Liver (tissue), 9 donors: ENCODE data around the gene TWSG1. TPM values are rescaled to one million over a fixed set of nuclear protein-coding genes. Genes with fewer than 3 reads are reported as not detected.
"Not testable (repeated sequence)": the region's sequence is repeated elsewhere in the genome, so short reads cannot be mapped to it uniquely, and the experiment has no call there.

Experiments used
- DNase-seq: peaks from one replicate; pipeline ENCODE4 v3.0.0-alpha.2; 2017; ENCODE audit warnings: low spot score
- H3K27ac ChIP-seq, 2 donors: one replicate each; pipeline ENCODE4 v1.7.0; 2013; ENCODE audit warnings: inconsistent platforms in 2 of 2, low read length in 2 of 2, control low read depth in 1 of 2, low read depth in 1 of 2, mild to moderate bottlenecking in 1 of 2
- H3K27me3 ChIP-seq, 4 donors: one replicate each; pipeline versions ENCODE4 v1.6.1 to v1.7.0; 2013; ENCODE audit warnings: low read length in 3 of 4, inconsistent platforms in 1 of 4, mild to moderate bottlenecking in 1 of 4, moderate library complexity in 1 of 4; ENCODE audit not compliant: control insufficient read depth in 4 of 4, insufficient read depth in 4 of 4
- H3K36me3 ChIP-seq, 4 donors: one replicate each; pipeline versions ENCODE4 v1.6.1 to v1.7.0; 2013; ENCODE audit warnings: low read length in 3 of 4, mild to moderate bottlenecking in 3 of 4, low read depth in 1 of 4, moderate library complexity in 1 of 4; ENCODE audit not compliant: control insufficient read depth in 4 of 4, insufficient read depth in 3 of 4
- H3K4me1 ChIP-seq, 4 donors: one replicate each; pipeline versions ENCODE4 v1.6.1 to v1.7.0; 2013; ENCODE audit warnings: low read length in 3 of 4, mild to moderate bottlenecking in 3 of 4, moderate library complexity in 1 of 4; ENCODE audit not compliant: control insufficient read depth in 4 of 4, insufficient read depth in 4 of 4
- H3K4me3 ChIP-seq, 3 donors: one replicate each; pipeline versions ENCODE4 v1.6.1 to v1.7.0; 2013; ENCODE audit warnings: low read length in 3 of 3, control low read depth in 1 of 3, low read depth in 1 of 3, mild to moderate bottlenecking in 1 of 3
- H3K9ac ChIP-seq, 2 donors: one replicate each; pipeline ENCODE4 v1.7.0; 2013; ENCODE audit warnings: low read length in 2 of 2, mild to moderate bottlenecking in 2 of 2, moderate library complexity in 2 of 2, control low read depth in 1 of 2, low read depth in 1 of 2
- H3K9me3 ChIP-seq, 4 donors: one replicate each; pipeline versions ENCODE4 v1.6.1 to v1.7.0; 2013; ENCODE audit warnings: low read length in 3 of 4; ENCODE audit not compliant: control insufficient read depth in 4 of 4
- EGR1 ChIP-seq, 2 donors: IDR thresholded peaks; 2 replicates each; pipeline ENCODE4 v1.6.1; 2016 to 2018; ENCODE audit warnings: antibody characterized with exemption in 2 of 2, low read depth in 2 of 2
- FOXA2 ChIP-seq: IDR thresholded peaks from 2 replicates; pipeline ENCODE4 v1.6.1; 2016; ENCODE audit warnings: antibody characterized with exemption
- GABPA ChIP-seq, 2 donors: IDR thresholded peaks in 1 of 2; conservative IDR thresholded peaks in 1 of 2; 2 replicates each; pipeline ENCODE4 v1.6.1; 2016; ENCODE audit warnings: antibody characterized with exemption in 2 of 2, mild to moderate bottlenecking in 1 of 2, moderate library complexity in 1 of 2
- NR2F2 ChIP-seq: IDR thresholded peaks from 2 replicates; pipeline ENCODE4 v1.6.1; 2016; ENCODE audit warnings: antibody characterized with exemption
- RAD21 ChIP-seq, 2 donors: IDR thresholded peaks; 2 replicates each; pipeline ENCODE4 v1.6.1; 2016; ENCODE audit warnings: antibody characterized with exemption in 2 of 2, mild to moderate bottlenecking in 2 of 2
- TAF1 ChIP-seq: conservative IDR thresholded peaks from 2 replicates; pipeline ENCODE4 v1.6.1; 2016; ENCODE audit warnings: antibody characterized with exemption, mild to moderate bottlenecking
- WGBS: extraction: QIAGEN DNeasy Blood & Tissue Kit; methylation state at CpG from one replicate; pipeline ENCODE4 v1.1.7; 2013; 5-methylcytosine and 5-hydroxymethylcytosine counted together
- polyA plus RNA-seq, 2 donors: library from polyadenylated mRNA; stranded (reverse) in 1 of 2; unstranded in 1 of 2; fragments of 200-250 nt in 1 of 2; fragments of >200 nt in 1 of 2; fragmentation: Nextera tagmentation in 1 of 2; extraction: Ambion mirVana in 1 of 2; gene quantifications; one replicate each; pipeline versions ENCODE4 v1.2.1 to v1.2.3, GENCODE V29; 2013 to 2015
- total RNA-seq, 2 donors: library from RNA; depleted of rRNA; stranded (reverse); fragments of >200 nt; gene quantifications; one replicate each; pipeline ENCODE4 v1.2.3, GENCODE V29; 2014
- TF ChIP-seq, protein P1 (sequence below): IDR thresholded peaks from 2 replicates; pipeline ENCODE4 v1.6.1; 2016; ENCODE audit warnings: antibody characterized with exemption, mild to moderate bottlenecking
- TF ChIP-seq, protein P2 (sequence below): fragments of 150-350 bp; IDR thresholded peaks from 2 replicates; pipeline ENCODE4 v1.5.1; 2017; ENCODE audit warnings: improper control_type of control experiment, low read depth, low read length; ENCODE audit not compliant: missing input control
- donor health status: healthy.
- donor health status: healthy.
- donor health status: healthy.
- donor health status: healthy.
- donor health status: healthy.

Gene TWSG1
- total and polyA plus RNA-seq, 4 donors, result 3.9 to 11.1 (median 5.4) TPM

- 93% methylated on average over 6 of the region's 6 CpGs for WGBS
- H3K27ac ChIP-seq, result no peak overlapping the region
- no peak for DNase-seq
Measured at GRCh38 chr18:9422816-9423519, 88.4 kb downstream of the TWSG1 start.

GRCh38 chr18:9423648-9424047 lies 89.1 kb downstream of the TWSG1 start:
- not testable (repeated sequence) for H3K27ac ChIP-seq, H3K4me1 ChIP-seq, H3K27me3 ChIP-seq, H3K4me3 ChIP-seq, H3K36me3 ChIP-seq, H3K9me3 ChIP-seq, H3K9ac ChIP-seq
- 97% methylated on average over 1 of the region's 1 CpG for WGBS
- DNase-seq, result peak; percentile 2

More at GRCh38 chr18:9422816-9423519, 88.4 kb downstream of the TWSG1 start:
- H3K27me3 ChIP-seq, result no peaks in the 10 kb centered on the region
- H3K4me3 ChIP-seq, result no peak overlapping the region
- no peaks in the 10 kb centered on the region for H3K4me1 ChIP-seq
- TF ChIP-seq, protein P1, sequence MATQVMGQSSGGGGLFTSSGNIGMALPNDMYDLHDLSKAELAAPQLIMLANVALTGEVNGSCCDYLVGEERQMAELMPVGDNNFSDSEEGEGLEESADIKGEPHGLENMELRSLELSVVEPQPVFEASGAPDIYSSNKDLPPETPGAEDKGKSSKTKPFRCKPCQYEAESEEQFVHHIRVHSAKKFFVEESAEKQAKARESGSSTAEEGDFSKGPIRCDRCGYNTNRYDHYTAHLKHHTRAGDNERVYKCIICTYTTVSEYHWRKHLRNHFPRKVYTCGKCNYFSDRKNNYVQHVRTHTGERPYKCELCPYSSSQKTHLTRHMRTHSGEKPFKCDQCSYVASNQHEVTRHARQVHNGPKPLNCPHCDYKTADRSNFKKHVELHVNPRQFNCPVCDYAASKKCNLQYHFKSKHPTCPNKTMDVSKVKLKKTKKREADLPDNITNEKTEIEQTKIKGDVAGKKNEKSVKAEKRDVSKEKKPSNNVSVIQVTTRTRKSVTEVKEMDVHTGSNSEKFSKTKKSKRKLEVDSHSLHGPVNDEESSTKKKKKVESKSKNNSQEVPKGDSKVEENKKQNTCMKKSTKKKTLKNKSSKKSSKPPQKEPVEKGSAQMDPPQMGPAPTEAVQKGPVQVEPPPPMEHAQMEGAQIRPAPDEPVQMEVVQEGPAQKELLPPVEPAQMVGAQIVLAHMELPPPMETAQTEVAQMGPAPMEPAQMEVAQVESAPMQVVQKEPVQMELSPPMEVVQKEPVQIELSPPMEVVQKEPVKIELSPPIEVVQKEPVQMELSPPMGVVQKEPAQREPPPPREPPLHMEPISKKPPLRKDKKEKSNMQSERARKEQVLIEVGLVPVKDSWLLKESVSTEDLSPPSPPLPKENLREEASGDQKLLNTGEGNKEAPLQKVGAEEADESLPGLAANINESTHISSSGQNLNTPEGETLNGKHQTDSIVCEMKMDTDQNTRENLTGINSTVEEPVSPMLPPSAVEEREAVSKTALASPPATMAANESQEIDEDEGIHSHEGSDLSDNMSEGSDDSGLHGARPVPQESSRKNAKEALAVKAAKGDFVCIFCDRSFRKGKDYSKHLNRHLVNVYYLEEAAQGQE, result no peak
- TF ChIP-seq RAD21 (IDR thresholded peaks at IDR 0.05) (no peak), GABPA (IDR thresholded peaks at IDR 0.05 in 1 of 2, conservative IDR thresholded peaks at IDR 0.05 in 1 of 2) (no peak), NR2F2 (no peak), EGR1 (IDR thresholded peaks at IDR 0.05; ENCODE audit: low read depth in 2 of 2) (no peak), FOXA2 (no peak), TAF1 (no peak)
- TF ChIP-seq, protein P2, sequence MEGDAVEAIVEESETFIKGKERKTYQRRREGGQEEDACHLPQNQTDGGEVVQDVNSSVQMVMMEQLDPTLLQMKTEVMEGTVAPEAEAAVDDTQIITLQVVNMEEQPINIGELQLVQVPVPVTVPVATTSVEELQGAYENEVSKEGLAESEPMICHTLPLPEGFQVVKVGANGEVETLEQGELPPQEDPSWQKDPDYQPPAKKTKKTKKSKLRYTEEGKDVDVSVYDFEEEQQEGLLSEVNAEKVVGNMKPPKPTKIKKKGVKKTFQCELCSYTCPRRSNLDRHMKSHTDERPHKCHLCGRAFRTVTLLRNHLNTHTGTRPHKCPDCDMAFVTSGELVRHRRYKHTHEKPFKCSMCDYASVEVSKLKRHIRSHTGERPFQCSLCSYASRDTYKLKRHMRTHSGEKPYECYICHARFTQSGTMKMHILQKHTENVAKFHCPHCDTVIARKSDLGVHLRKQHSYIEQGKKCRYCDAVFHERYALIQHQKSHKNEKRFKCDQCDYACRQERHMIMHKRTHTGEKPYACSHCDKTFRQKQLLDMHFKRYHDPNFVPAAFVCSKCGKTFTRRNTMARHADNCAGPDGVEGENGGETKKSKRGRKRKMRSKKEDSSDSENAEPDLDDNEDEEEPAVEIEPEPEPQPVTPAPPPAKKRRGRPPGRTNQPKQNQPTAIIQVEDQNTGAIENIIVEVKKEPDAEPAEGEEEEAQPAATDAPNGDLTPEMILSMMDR, result no peak
- H3K9ac ChIP-seq, result no peak overlapping the region
- no peaks in the 10 kb centered on the region for H3K36me3 ChIP-seq
- H3K9me3 ChIP-seq, result peaks cover 0 to 4% (median 4%) of the 10 kb centered on the region in 4 donors

DNA sequence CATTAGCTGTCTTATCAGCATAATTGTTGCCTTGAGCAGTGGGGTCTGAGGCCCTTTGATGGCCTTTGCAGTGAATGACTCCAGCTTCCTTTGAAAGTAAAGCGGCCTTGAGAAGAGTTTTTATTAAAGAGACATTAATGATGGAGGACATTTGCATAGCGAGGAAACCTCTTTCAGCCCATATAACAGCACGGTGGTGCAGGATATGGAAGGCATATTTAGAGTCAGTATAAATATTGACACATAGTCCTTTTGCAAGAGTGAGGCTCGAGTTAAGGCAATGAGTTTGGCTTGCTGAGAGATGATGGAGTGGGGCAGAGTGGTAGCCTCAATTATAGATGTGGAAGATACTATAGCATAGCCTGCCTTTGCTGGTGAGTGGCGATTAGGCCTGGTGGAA lies 89.7 kb downstream of the TWSG1 start:
- WGBS, result 75% methylated on average over 5 of the region's 5 CpGs
- H3K27ac ChIP-seq, result not testable (repeated sequence)

More for the DNA sequence above, 89.7 kb downstream of the TWSG1 start:
- H3K4me3 ChIP-seq, H3K4me1 ChIP-seq, H3K9ac ChIP-seq, DNase-seq, H3K27me3 ChIP-seq, H3K9me3 ChIP-seq, H3K36me3 ChIP-seq: not testable (repeated sequence)
